ENCODE results near the gene TMEM256.

Gene TMEM256

DNA sequence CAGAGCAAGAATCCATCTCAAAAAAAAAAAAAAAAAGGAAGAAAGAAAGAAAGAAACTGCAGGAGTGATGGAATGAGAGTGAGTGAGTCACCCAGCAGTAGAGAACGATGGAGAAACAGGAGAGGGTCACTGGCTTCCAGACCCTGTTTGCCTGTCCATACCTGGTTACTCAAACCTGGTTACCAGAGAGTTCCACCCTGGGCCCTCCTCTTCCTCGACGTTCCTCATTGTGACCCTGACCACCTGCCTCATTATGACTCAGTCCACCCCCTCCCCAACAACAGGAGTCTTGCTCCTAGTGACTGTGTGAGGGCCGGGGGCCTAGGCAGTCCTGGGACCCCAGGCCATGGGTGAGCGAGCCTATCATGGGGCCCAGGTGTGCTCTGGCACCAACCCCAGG is 24.7 kb upstream of the TMEM256 start, which contains the start of gene SPEM3:
SPEM3 (plus strand) TSS at position 301 of the 400 bp plus-strand sequence; CDS start at position 347, 46 bp downstream.
- no peak for DNase-seq

DNA sequence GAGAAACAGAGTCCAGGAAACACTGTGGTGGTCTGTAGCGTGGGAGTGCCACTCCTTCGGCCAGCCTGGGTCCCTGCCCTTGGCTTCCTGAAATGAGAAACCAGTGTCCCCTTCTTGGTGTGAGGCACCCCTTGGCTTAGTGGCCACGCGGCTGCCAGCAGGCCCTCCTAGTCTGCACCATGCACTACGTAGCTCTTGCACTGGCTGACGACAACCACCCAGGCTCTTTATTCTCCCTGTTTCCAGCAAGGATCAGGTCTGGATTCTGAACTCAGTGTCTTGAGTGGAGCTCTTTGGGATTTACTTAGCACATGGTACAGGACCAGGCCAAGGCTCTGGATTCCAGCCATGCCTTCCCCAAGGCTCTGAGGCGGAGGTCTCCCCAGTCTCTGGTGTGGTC is 23.7 kb upstream of the TMEM256 start:
- no peak for DNase-seq

DNA sequence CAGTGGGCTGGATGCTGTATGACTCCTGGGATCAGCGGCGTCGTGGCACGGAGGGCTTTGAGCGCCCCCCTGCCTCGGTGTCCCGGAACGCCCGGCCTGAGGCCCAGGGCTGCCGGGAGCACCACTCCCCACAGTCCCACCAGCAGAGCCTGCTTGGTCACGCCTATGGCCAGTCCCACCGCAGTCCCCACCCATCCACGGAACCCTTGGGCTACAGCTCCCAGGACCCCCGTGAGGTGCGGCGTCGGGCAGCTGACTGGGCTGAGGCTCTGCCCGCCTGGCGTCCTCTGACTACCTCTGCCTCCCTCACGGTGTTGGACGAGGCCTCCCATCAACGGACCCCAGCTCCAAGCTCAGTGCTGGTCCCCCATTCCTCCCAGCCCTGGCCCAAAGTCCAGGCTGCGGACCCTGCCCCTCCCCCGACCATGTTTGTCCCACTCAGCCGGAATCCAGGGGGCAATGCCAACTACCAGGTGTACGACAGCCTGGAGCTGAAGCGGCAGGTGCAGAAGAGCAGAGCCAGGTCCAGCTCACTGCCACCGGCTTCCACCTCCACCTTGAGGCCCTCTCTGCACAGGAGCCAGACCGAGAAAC is 23.1 kb upstream of the TMEM256 start:
- DNase-seq, result no peak

DNA sequence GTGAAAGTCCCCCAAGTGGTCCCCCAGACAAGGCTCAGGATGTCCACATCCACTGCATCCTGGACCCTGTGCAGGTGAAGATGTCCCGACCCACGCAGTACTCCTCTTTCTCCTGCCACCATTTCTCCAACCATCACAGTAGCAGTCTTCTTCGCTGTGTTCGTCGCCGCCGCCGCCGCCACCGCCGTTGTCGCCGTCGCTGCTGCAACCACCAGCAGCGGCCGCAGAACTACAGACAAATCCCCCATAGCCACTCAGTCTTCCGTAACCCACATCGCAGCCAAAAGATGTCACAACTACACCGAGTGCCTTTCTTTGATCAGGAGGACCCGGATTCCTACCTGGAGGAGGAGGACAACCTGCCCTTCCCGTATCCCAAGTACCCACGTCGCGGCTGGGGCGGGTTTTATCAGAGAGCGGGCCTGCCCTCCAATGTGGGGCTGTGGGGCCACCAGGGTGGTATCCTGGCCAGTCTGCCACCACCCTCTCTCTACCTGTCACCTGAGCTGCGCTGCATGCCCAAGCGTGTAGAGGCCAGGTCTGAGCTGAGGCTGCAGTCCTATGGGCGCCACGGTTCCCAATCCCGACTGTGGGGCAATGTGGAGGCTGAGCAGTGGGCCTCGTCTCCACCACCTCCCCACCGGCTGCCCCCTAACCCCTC is 22.4 kb upstream of the TMEM256 start:
- DNase-seq, result no peak

DNA sequence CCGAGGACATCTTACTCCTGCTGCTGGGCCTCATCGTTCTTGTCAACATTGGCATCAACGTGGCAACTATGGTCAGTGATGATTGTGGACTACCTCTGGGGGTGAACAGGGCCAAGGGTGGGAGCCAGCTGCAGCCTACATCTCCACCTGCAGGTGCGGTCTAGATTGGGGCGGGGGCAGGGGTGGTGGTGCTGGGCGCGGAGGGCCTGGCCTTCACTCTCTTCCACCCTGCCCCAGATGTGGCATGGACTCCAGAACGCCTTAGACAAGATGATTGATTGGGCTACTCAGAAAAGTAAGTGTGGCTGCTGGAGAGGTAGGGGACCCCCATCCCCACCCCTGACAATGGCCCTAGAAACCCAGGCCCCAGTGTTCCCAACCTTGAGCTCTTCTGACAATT is 21.9 kb upstream of the TMEM256 start:
- no peak for DNase-seq

DNA sequence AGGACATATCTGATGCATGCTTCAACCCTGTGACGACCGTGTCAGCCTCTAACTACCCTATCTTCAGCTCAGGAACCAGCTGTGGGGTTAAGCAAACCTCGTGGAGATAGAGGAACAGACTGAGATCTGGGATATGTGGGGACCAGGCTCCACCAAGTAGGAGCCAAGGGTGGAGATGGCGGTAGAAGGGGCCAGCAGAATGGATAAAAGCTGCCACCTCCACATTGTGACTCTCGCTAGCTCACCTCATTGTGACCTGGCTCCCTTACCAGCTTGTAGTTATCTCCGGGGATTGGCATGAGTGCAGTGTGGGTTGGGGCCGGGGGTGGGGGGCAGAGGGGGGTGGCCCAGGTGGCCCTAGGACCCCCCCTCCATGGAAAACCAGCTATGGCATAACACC is 21.4 kb upstream of the TMEM256 start, which contains the start of gene SPEM2:
SPEM2 (plus strand) TSS at position 301 of the 400 bp plus-strand sequence; CDS start at position 374, 73 bp downstream.
- no peak for DNase-seq

DNA sequence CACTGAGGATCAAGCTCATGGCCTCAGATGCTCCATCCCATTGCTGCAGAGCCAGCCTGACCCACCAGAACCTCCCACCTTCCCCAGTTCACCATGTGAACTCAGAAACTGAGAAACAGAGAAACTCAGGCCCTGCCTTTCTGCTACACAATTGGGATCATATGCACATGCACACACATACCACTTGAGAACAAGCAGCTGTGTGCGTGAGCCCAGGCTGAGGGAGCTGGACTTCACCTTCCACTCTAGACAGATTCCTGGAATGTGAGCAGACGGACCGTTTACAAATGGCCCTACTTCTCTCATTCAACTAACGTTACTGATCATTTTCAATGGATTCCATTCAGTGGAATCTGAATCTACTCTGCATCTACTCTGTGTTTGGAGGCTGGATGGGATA is 19.8 kb upstream of the TMEM256 start:
- DNase-seq, result no peak

DNA sequence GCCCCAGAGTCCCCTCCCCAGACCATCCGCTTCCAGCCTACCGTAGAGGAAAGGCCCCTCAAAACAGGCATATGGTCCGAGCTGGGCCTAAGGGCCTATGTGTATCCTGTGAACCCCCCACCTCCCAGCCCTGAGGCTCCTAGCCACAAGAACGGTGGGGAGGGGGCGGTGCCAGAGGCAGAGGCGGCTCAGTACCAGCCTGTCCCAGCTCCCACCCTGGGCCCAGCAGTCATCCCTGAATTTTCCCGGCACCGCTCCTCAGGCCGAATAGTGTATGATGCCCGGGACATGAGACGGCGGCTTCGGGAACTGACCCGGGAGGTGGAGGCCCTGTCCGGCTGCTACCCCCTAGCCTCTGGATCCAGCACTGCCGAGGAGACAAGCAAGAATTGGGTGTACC is 17.3 kb upstream of the TMEM256 start:
- DNase-seq, result no peak

DNA sequence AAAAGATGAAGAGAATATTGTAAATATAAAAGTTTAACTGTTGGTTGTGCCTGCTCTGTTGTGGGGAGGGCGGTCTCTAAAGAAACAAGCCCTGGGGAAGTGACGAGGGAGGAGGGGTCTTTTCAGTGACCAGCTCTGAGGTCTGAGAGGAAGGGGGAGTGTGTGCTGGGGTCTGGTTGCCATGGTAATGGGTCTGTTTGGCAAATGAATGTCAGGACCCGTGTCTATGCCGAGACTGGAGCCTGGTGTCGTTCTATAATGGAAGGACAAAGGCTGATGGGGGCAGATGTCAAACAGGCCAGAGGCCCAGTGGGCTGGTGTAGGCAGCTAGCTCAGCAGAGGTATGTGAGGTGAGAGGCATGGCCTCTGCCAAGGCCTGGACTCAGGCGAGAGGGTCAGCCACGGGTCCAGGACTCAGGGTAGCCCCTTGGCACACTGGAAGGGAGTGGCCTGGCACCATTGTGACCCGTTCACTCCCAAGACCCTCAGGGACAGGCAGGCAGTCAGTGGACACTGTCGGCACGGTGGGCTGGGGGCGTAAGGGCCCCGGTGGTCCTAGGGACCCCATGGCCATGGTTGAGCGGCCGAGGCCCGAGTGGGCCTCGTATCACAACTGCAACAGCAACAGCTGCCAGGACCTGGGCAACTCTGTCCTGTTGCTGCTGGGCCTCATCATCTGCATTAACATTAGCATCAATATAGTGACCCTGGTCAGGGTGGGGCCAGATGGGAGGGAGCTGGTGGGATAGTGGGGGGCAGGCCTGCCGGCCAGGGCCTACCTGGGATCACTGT is 16.1 kb upstream of the TMEM256 start, which contains the start of gene SPEM1:
SPEM1 (plus strand) TSS at position 506 of the 792 bp plus-strand sequence; CDS start at position 567, 61 bp downstream.
- DNase-seq, result no peak

DNA sequence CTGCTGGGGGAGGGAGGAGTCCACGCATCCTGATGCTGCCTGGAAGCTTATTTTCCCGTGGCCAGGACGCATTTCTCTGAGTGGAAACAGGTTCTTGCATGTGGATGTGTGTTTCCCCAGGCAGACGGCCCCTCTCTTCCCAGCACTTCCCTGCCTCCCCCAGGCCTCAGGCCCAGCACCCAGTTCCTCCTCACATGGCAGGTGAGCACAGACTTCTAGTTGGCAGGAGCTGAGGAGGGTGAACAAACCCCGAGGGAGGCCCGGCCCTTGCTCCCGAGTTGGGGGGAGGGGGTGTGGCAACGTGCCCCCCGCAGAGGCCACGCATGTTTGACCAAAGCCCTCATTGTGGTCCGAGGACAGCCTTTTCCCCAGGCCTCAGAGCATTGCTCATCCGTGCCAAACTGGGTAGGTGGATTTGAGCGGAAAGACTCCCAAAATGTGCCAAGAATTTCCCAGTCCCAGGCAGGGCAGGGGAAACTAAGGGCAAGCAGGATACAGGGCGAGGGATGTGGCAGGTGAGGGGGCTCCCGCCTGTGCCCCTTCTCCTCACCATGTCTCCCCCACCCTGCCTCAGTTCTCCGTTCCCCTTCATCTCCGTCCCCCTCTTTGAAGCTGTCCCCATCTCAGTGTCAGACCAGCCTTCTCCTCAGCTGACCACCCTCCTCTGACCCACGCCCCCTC is 14.7 kb upstream of the TMEM256 start:
- no peak for DNase-seq

DNA sequence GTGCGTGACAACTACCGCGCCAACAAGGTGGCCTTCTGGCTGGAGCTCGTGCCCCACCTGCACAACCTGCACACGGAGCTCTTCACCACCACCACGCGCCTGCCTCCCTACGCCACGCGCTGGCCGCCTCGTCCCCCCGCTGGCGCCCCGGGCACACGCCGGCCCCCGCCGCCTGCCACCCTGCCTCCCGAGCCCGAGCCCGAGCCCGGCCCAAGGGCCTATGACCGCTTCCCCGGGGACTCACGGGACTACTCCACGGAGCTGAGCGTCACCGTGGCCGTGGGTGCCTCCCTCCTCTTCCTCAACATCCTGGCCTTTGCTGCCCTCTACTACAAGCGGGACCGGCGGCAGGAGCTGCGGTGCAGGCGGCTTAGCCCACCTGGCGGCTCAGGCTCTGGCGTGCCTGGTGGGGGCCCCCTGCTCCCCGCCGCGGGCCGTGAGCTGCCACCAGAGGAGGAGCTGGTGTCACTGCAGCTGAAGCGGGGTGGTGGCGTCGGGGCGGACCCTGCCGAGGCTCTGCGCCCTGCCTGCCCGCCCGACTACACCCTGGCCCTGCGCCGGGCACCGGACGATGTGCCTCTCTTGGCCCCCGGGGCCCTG is 13.3 kb upstream of the TMEM256 start:
- DNase-seq, result no peak

DNA sequence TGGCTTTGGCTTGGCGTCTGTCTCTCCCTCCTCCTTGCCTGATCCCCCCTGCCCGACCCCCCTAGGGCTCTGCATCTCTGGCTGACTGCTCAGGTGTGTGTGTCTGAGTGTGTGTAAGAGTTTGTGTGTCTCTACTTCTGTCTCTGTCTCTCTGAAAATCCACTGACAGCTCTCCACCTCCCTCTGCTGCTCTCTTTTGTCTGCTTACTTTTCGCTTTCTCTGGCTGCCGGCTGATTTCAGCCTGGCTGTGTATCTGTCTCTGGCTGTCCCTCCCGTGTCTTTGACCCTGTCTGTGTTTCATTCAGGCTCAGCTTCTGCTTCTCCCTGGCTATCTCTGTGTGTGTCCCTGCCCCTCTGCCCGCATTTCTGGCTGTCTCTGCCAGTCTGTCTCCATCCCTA is 12.4 kb upstream of the TMEM256 start:
- no peak for DNase-seq

DNA sequence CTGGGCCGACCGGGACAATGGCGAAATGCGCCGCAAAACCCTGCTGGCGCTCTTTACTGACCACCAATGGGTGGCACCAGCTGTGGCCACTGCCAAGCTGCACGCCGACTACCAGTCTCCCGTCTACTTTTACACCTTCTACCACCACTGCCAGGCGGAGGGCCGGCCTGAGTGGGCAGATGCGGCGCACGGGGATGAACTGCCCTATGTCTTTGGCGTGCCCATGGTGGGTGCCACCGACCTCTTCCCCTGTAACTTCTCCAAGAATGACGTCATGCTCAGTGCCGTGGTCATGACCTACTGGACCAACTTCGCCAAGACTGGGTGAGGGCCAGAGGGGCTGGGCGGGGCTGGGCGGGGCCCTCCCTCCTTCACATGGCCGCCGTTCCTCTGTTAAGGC is 11.9 kb upstream of the TMEM256 start:
- DNase-seq, result no peak

DNA sequence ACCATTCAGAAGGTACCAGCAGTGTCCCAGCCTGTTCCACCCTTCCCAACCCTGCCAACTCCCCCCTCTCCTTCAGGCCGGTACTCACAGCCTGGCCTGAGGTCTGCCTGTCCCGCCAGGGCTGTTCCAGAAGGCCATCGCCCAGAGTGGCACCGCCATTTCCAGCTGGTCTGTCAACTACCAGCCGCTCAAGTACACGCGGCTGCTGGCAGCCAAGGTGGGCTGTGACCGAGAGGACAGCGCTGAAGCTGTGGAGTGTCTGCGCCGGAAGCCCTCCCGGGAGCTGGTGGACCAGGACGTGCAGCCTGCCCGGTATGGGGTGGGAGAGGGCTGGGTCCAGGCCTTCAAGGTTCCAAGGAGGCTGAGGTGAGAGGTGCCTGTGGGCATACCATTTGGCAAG is 10.9 kb upstream of the TMEM256 start:
- DNase-seq, result no peak

DNA sequence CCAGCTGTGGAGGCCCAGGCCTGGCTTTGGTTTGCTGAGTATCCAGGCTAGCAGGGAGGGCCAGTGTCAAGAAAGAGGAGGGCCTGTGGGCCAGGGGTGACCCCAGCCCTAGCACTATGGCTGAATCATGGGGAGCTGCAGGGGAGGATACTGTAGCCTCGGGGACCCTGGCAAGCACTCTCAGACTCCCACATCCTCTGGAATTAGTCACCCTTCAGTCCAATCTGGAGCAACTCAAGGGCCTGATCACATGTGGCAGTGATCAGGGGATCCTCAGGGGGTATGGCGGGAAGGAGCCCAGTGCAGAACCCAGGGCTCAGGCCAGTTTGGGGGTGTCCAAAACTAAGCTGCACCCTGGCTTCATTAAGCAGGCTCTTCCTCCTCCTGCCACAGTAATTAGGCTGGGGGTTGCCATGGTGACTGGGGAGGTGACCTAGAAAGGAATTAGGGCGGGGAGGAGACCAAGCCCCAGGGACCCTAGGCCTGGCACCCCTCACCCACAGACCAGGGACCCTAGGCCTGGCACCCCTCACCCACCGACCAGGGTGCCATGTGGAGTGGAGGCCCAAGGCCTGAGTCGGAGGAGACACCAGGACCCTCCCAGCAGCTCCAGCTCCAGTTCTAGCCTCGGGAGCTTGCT is 9.6 kb upstream of the TMEM256 start:
- no peak for DNase-seq

DNA sequence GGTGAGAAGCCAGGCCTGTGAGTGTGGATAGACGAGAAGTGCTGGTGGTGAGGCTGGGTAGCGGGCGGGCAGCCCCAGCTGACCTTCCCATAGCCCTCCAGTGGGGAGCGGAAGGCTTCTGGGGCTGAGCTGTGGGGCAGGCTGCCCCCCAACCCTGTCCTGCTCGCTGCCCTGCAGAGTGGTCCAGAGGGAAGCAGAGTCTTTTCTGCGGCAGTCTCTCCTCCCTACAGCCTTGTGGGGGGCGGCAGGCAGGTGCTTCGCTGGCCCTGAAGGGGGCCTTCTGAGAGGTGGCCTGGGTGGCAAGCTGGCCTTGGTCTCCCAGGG is 7.5 kb upstream of the TMEM256 start:
- no peak for DNase-seq

DNA sequence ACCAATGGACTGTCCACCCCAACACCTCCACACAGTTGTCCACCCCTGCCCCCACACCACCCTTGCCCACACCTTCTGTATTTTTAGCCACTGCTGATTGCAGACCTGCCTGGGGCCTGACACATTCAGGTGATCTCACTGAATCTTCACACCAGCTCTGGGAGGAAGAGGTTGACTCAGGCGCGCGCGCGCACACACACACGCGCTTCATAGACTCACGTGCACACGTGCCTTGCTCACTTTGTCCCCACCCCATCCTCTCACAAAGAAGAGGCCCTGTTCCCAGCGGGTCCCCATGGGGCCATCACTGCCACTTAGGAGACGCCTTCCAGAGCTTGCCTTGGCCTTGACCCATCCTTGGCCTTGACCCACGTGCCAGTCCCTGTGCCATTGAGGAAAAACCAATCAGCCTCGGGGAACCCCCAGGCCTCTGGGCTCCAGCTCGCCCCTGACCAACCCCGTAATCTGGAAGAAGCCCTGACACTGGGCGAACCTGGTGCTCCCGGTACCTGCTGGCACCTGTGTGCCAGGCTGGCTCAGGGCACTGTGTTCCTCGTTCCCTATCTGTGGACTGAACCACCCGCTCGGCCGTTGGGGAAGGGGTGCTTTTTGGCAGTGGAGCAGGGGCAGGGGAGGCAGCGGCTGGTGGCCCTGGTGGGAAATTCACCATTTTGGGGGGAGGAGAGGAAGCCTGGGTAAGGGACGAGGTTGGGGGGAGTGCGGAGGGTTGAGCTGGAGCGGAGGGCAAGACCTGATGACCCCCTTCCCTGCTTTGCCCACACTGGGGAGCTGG is 6.9 kb upstream of the TMEM256 start:
- DNase-seq, result no peak

DNA sequence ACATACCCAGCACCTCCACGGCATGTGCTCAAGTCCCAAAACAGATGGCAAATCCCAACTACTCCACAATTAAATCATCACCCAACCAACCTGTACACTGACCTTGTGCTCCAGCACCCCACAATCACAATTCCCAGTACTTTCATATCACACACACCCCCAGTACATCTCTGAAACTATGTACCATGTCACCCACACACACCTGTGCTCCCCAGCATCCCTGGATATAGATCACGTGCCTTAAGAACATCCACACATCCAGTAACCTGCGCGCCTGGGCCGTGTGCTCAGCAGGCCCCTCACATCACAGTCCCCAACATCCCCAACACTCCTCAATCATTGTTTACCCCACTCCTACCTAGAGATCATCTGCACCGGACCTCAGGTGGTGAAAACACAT is 5.8 kb upstream of the TMEM256 start:
- no peak for DNase-seq

DNA sequence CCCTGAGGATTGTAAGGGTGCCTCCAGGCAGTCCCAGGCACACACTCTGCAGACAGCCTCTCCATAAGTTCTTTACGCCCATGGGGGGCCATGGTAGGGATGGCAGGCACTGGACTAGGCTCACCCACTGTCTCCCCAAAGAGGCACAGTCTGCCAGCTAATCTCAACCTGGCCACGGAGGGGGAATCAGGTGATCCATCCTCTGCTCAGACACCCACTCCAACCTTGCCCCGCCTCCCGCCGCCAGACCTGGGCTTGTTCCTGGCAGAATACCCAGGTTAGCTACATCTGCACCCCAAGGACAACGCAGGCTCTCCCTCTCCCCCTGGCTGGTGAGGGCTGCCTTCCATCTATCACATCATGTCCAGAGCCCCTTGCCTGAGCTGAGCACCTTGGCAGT is 5.0 kb upstream of the TMEM256 start:
- no peak for DNase-seq

DNA sequence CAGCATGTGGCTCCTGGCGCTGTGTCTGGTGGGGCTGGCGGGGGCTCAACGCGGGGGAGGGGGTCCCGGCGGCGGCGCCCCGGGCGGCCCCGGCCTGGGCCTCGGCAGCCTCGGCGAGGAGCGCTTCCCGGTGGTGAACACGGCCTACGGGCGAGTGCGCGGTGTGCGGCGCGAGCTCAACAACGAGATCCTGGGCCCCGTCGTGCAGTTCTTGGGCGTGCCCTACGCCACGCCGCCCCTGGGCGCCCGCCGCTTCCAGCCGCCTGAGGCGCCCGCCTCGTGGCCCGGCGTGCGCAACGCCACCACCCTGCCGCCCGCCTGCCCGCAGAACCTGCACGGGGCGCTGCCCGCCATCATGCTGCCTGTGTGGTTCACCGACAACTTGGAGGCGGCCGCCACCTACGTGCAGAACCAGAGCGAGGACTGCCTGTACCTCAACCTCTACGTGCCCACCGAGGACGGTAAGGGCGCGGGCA is 4.4 kb upstream of the TMEM256 start:
- no peak for DNase-seq

DNA sequence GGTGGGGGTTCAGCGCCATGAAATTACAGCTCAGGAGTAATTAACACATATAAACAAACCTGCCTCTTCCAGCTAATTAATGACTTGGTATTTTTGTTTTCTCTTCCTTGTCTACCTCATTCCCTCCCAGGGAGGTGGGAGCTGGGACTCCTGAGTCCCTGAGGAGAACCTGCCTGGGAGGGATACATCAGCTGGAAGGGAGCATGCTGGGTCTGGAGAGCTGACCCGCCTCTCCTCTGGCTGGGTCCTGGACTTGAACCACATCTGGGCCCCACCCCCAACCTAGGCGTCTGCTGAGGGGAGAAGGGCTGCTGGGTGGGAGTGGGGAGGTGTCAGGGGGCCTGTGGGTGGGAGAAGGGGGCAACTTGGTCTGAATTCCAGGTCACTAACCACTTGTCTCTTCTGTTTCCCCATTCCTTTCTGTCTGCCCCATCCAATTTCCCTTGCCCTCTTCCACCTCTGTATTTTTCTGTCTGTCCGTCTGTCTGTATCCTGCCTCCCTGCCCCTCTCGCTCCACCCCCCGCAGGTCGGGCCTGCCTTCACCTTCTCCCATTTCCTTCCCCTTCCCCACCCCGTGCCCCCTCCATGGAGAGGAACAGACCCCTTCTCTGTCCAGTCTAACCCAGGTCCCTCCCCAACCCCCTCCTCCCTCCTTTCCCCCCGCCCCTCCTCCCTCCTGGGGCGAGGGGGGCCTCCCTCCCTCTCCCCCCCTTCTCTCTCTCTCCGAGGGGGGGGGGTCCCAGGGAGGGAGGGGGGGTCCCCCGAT is 3.8 kb upstream of the TMEM256 start, which contains the start of gene NLGN2:
NLGN2 (plus strand) TSS at position 361 of the 767 bp plus-strand sequence. CDS start 411 bp downstream, outside the sequence.
- DNase-seq, result no peak
